ENCODE results near the gene ZMYND15.
"Not testable (repeated sequence)": the region's sequence is repeated elsewhere in the genome, so short reads cannot be mapped to it uniquely, and the experiment has no call there.

Gene ZMYND15

GRCh38 chr17:4704991-4705390, 34.6 kb upstream of the ZMYND15 start:
- Histone ChIP-seq H3K36me3 (ENCODE audit: control insufficient read depth in 5 of 5, insufficient read depth in 5 of 5, low read length in 5 of 5) (no peaks in the 10 kb centered on the region), H3K27me3 (ENCODE audit: control insufficient read depth in 5 of 5, insufficient read depth in 4 of 5, low read length in 5 of 5) (no peaks in the 10 kb centered on the region), H3K9ac (ENCODE audit: low read length in 5 of 5) (no peak overlapping the region), H3K27ac (ENCODE audit: low read depth, low read length) (no peak overlapping the region), H3K4me3 (ENCODE audit: low read depth in 1 of 5, low read length in 5 of 5) (no peak overlapping the region), H3K9me3 (ENCODE audit: control insufficient read depth in 5 of 5, low read length in 5 of 5) (peaks cover 0 to 3% (median 0%) of the 10 kb centered on the region in 5 donors), H3K4me1 (ENCODE audit: control insufficient read depth in 5 of 5, insufficient read depth in 5 of 5, low read length in 5 of 5) (peaks cover 4 to 26% (median 21%) of the 10 kb centered on the region in 5 donors)

GRCh38 chr17:4706121-4706520, 33.5 kb upstream of the ZMYND15 start:
- Histone ChIP-seq H3K27ac (ENCODE audit: low read depth, low read length) (no peak overlapping the region), H3K4me1 (ENCODE audit: control insufficient read depth in 5 of 5, insufficient read depth in 5 of 5, low read length in 5 of 5) (peaks cover 4 to 34% (median 28%) of the 10 kb centered on the region in 5 donors), H3K36me3 (ENCODE audit: control insufficient read depth in 5 of 5, insufficient read depth in 5 of 5, low read length in 5 of 5) (no peaks in the 10 kb centered on the region), H3K4me3 (ENCODE audit: low read depth in 1 of 5, low read length in 5 of 5) (no peak overlapping the region), H3K9me3 (ENCODE audit: control insufficient read depth in 5 of 5, low read length in 5 of 5) (peaks cover 0 to 3% (median 0%) of the 10 kb centered on the region in 5 donors), H3K9ac (ENCODE audit: low read length in 5 of 5) (no peak overlapping the region), H3K27me3 (ENCODE audit: control insufficient read depth in 5 of 5, insufficient read depth in 4 of 5, low read length in 5 of 5) (no peaks in the 10 kb centered on the region)

GRCh38 chr17:4708436-4708835, 31.2 kb upstream of the ZMYND15 start:
- no peak overlapping the region for H3K4me3 ChIP-seq (ENCODE audit: low read depth in 1 of 5, low read length in 5 of 5)
- no peak overlapping the region for H3K9ac ChIP-seq (ENCODE audit: low read length in 5 of 5)
- peaks cover 0 to 3% (median 0%) of the 10 kb centered on the region in 5 donors for H3K9me3 ChIP-seq (ENCODE audit: control insufficient read depth in 5 of 5, low read length in 5 of 5)
- peaks cover 0 to 40% (median 33%) of the 10 kb centered on the region in 5 donors for H3K4me1 ChIP-seq (ENCODE audit: control insufficient read depth in 5 of 5, insufficient read depth in 5 of 5, low read length in 5 of 5)
- H3K27ac ChIP-seq (ENCODE audit: low read depth, low read length) = no peak overlapping the region
- H3K27me3 ChIP-seq (ENCODE audit: control insufficient read depth in 5 of 5, insufficient read depth in 4 of 5, low read length in 5 of 5) = no peaks in the 10 kb centered on the region
- H3K36me3 ChIP-seq (ENCODE audit: control insufficient read depth in 5 of 5, insufficient read depth in 5 of 5, low read length in 5 of 5) = no peaks in the 10 kb centered on the region

GRCh38 chr17:4709794-4710692, 29.6 kb upstream of the ZMYND15 start, which contains the start of gene ARRB2:
ARRB2 (plus strand) TSS chr17:4710632; CDS start chr17:4710722, 90 bp downstream.
- H3K27me3 ChIP-seq (ENCODE audit: control insufficient read depth in 5 of 5, insufficient read depth in 4 of 5, low read length in 5 of 5) = no peaks in the 10 kb centered on the region
- peak within 1 kb of the TSS; percentile 57 to 76 (median 70) for H3K4me3 ChIP-seq (ENCODE audit: low read depth in 1 of 5, low read length in 5 of 5)
- H3K9me3 ChIP-seq (ENCODE audit: control insufficient read depth in 5 of 5, low read length in 5 of 5) = peaks cover 0 to 3% (median 0%) of the 10 kb centered on the region in 5 donors
- peak within 1 kb of the TSS; percentile 24 for H3K27ac ChIP-seq (ENCODE audit: low read depth, low read length)
- peaks cover 0 to 2% (median 0%) of the 10 kb centered on the region in 5 donors for H3K36me3 ChIP-seq (ENCODE audit: control insufficient read depth in 5 of 5, insufficient read depth in 5 of 5, low read length in 5 of 5)
- peaks cover 0 to 41% (median 28%) of the 10 kb centered on the region in 5 donors for H3K4me1 ChIP-seq (ENCODE audit: control insufficient read depth in 5 of 5, insufficient read depth in 5 of 5, low read length in 5 of 5)
- H3K9ac ChIP-seq (ENCODE audit: low read length in 5 of 5) = peak within 1 kb of the TSS in 4 of 5 donors; percentile 28 to 78 (median 69)

GRCh38 chr17:4710693-4711634, 28.7 kb upstream of the ZMYND15 start:
- Histone ChIP-seq H3K9ac (ENCODE audit: low read length in 5 of 5) (peak overlapping the region in 4 of 5 donors; percentile 28 to 78 (median 69)), H3K27ac (ENCODE audit: low read depth, low read length) (peak overlapping the region; percentile 24), H3K9me3 (ENCODE audit: control insufficient read depth in 5 of 5, low read length in 5 of 5) (peaks cover 0 to 3% (median 0%) of the 10 kb centered on the region in 5 donors), H3K36me3 (ENCODE audit: control insufficient read depth in 5 of 5, insufficient read depth in 5 of 5, low read length in 5 of 5) (peaks cover 0 to 11% (median under 1%) of the 10 kb centered on the region in 5 donors), H3K4me1 (ENCODE audit: control insufficient read depth in 5 of 5, insufficient read depth in 5 of 5, low read length in 5 of 5) (peaks cover 0 to 50% (median 28%) of the 10 kb centered on the region in 5 donors), H3K4me3 (ENCODE audit: low read depth in 1 of 5, low read length in 5 of 5) (peak overlapping the region; percentile 55 to 76 (median 70)), H3K27me3 (ENCODE audit: control insufficient read depth in 5 of 5, insufficient read depth in 4 of 5, low read length in 5 of 5) (no peaks in the 10 kb centered on the region)

- peaks cover 0 to 3% (median 0%) of the 10 kb centered on the region in 5 donors for H3K9me3 ChIP-seq (ENCODE audit: control insufficient read depth in 5 of 5, low read length in 5 of 5)
- no peaks in the 10 kb centered on the region for H3K27me3 ChIP-seq (ENCODE audit: control insufficient read depth in 5 of 5, insufficient read depth in 4 of 5, low read length in 5 of 5)
- peak overlapping the region; percentile 24 for H3K27ac ChIP-seq (ENCODE audit: low read depth, low read length)
- peaks cover 0 to 17% (median 3%) of the 10 kb centered on the region in 5 donors for H3K36me3 ChIP-seq (ENCODE audit: control insufficient read depth in 5 of 5, insufficient read depth in 5 of 5, low read length in 5 of 5)
- peaks cover 0 to 53% (median 28%) of the 10 kb centered on the region in 5 donors for H3K4me1 ChIP-seq (ENCODE audit: control insufficient read depth in 5 of 5, insufficient read depth in 5 of 5, low read length in 5 of 5)
- peak overlapping the region; percentile 6 to 76 (median 66) for H3K4me3 ChIP-seq (ENCODE audit: low read depth in 1 of 5, low read length in 5 of 5)
- H3K9ac ChIP-seq (ENCODE audit: low read length in 5 of 5) = peak overlapping the region in 3 of 5 donors; percentile 45 to 71 (median 67)
These were observed 27.9 kb upstream of the ZMYND15 start for GRCh38 chr17:4711661-4712181.

GRCh38 chr17:4712526-4712925, 27.1 kb upstream of the ZMYND15 start:
- Histone ChIP-seq H3K9ac (ENCODE audit: low read length in 5 of 5) (no peak overlapping the region), H3K4me3 (ENCODE audit: low read depth in 1 of 5, low read length in 5 of 5) (peak overlapping the region; percentile 6 to 66 (median 48)), H3K36me3 (ENCODE audit: control insufficient read depth in 5 of 5, insufficient read depth in 5 of 5, low read length in 5 of 5) (peaks cover 0 to 25% (median 8%) of the 10 kb centered on the region in 5 donors), H3K27me3 (ENCODE audit: control insufficient read depth in 5 of 5, insufficient read depth in 4 of 5, low read length in 5 of 5) (no peaks in the 10 kb centered on the region), H3K27ac (ENCODE audit: low read depth, low read length) (no peak overlapping the region), H3K4me1 (ENCODE audit: control insufficient read depth in 5 of 5, insufficient read depth in 5 of 5, low read length in 5 of 5) (peaks cover 0 to 53% (median 28%) of the 10 kb centered on the region in 5 donors), H3K9me3 (ENCODE audit: control insufficient read depth in 5 of 5, low read length in 5 of 5) (peaks cover 0 to 3% (median 0%) of the 10 kb centered on the region in 5 donors)

- peaks cover 0 to 44% (median 20%) of the 10 kb centered on the region in 5 donors for H3K36me3 ChIP-seq (ENCODE audit: control insufficient read depth in 5 of 5, insufficient read depth in 5 of 5, low read length in 5 of 5)
- H3K9me3 ChIP-seq (ENCODE audit: control insufficient read depth in 5 of 5, low read length in 5 of 5); H3K27me3 ChIP-seq (ENCODE audit: control insufficient read depth in 5 of 5, insufficient read depth in 4 of 5, low read length in 5 of 5); H3K27ac ChIP-seq (ENCODE audit: low read depth, low read length): not testable (repeated sequence)
- H3K4me1 ChIP-seq (ENCODE audit: control insufficient read depth in 5 of 5, insufficient read depth in 5 of 5, low read length in 5 of 5) = peaks cover 0 to 52% (median 28%) of the 10 kb centered on the region in 5 donors
- H3K9ac ChIP-seq (ENCODE audit: low read length in 5 of 5) = peak overlapping the region in 2 of 5 donors; percentile 28 to 35
- peak overlapping the region in 1 of 5 donors; percentile 31 for H3K4me3 ChIP-seq (ENCODE audit: low read depth in 1 of 5, low read length in 5 of 5)
These were observed 25.1 kb upstream of the ZMYND15 start for GRCh38 chr17:4714340-4715062.

Measured in subcutaneous abdominal adipose tissue (tissue), 5 donors.